Measurements from ENCODE around the gene FNBP1L.

The FNBP1L gene

GRCh38 chr1:93489756-93490155 lies 41.8 kb downstream of the FNBP1L start:
- DNase-seq (ENCODE audit: low read depth in 2 of 2): no peak

- DNase-seq (ENCODE audit: low read depth in 2 of 2): no peak
These were observed 42.4 kb downstream of the FNBP1L start for GRCh38 chr1:93490357-93490756.

GRCh38 chr1:93495911-93496310 lies 48.0 kb downstream of the FNBP1L start:
- no peak for DNase-seq (ENCODE audit: low read depth in 2 of 2)

GRCh38 chr1:93496520-93496919 lies 48.6 kb downstream of the FNBP1L start:
- no peak for DNase-seq (ENCODE audit: low read depth in 2 of 2)

GRCh38 chr1:93499075-93499474 lies 51.2 kb downstream of the FNBP1L start:
- DNase-seq (ENCODE audit: low read depth in 2 of 2): no peak

- DNase-seq (ENCODE audit: low read depth in 2 of 2): no peak
These were observed 51.6 kb downstream of the FNBP1L start for GRCh38 chr1:93499533-93499932.

- DNase-seq (ENCODE audit: low read depth in 2 of 2): no peak
These were observed 52.4 kb downstream of the FNBP1L start for GRCh38 chr1:93500275-93500674.

GRCh38 chr1:93501399-93501798 lies 53.5 kb downstream of the FNBP1L start:
- DNase-seq (ENCODE audit: low read depth in 2 of 2): no peak

- DNase-seq (ENCODE audit: low read depth in 2 of 2): no peak
These were observed 54.0 kb downstream of the FNBP1L start for GRCh38 chr1:93501829-93502369.

GRCh38 chr1:93502571-93502970 lies 54.7 kb downstream of the FNBP1L start:
- no peak for DNase-seq (ENCODE audit: low read depth in 2 of 2)

- no peak for DNase-seq (ENCODE audit: low read depth in 2 of 2)
These were observed 55.2 kb downstream of the FNBP1L start for GRCh38 chr1:93503163-93503562.

- DNase-seq (ENCODE audit: low read depth in 2 of 2): no peak
These were observed 55.9 kb downstream of the FNBP1L start for GRCh38 chr1:93503816-93504215.

GRCh38 chr1:93504247-93505033 lies 56.5 kb downstream of the FNBP1L start:
- DNase-seq (ENCODE audit: low read depth in 2 of 2): no peak

GRCh38 chr1:93506126-93506525 lies 58.2 kb downstream of the FNBP1L start:
- no peak for DNase-seq (ENCODE audit: low read depth in 2 of 2)

- DNase-seq (ENCODE audit: low read depth in 2 of 2): no peak
These were observed 68.2 kb downstream of the FNBP1L start for GRCh38 chr1:93516164-93516563.

- DNase-seq (ENCODE audit: low read depth in 2 of 2): no peak
These were observed 70.6 kb downstream of the FNBP1L start for GRCh38 chr1:93518516-93518915.

GRCh38 chr1:93519199-93519829 lies 71.4 kb downstream of the FNBP1L start:
- no peak for DNase-seq (ENCODE audit: low read depth in 2 of 2)

GRCh38 chr1:93521618-93522017 lies 73.7 kb downstream of the FNBP1L start:
- no peak for DNase-seq (ENCODE audit: low read depth in 2 of 2)

GRCh38 chr1:93522721-93523120 lies 74.8 kb downstream of the FNBP1L start:
- no peak for DNase-seq (ENCODE audit: low read depth in 2 of 2)

GRCh38 chr1:93525431-93525830 lies 77.5 kb downstream of the FNBP1L start:
- DNase-seq (ENCODE audit: low read depth in 2 of 2): no peak

GRCh38 chr1:93526431-93526830 lies 78.5 kb downstream of the FNBP1L start:
- no peak for DNase-seq (ENCODE audit: low read depth in 2 of 2)

GRCh38 chr1:93528412-93528811 lies 80.5 kb downstream of the FNBP1L start:
- no peak for DNase-seq (ENCODE audit: low read depth in 2 of 2)

- no peak for DNase-seq (ENCODE audit: low read depth in 2 of 2)
These were observed 83.3 kb downstream of the FNBP1L start for GRCh38 chr1:93531193-93531592.

All from stimulated activated CD4-positive, alpha-beta T cell treated with anti-CD3 and anti-CD28 coated beads, Interleukin-1b, Interleukin-23, amount 100 ng/mL, for 1 hour (primary cell).